Smooth muscle cell (in vitro differentiated cells): ENCODE data around the gene ZNF511. TPM values are rescaled to one million over a fixed set of nuclear protein-coding genes. Genes with fewer than 3 reads are reported as not detected.

Source experiments
- DNase-seq: peaks from one replicate; lab custom pipeline; 2025; ENCODE audit not compliant: unreplicated experiment; lab: John Stamatoyannopoulos, UW
- H2AFZ ChIP-seq: fragments of 200-600 bp; sonication (generic); 2 replicates; pipeline ENCODE4 v1.6.0; 2016; ENCODE audit warnings: antibody characterized with exemption, low read depth, mild to moderate bottlenecking
- H3F3A ChIP-seq: fragments of 200-600 bp; sonication (generic); 2 replicates; pipeline ENCODE4 v1.6.0; 2017; ENCODE audit warnings: antibody characterized with exemption, low read depth
- H3K27ac ChIP-seq: fragments of 200-600 bp; sonication (generic); 2 replicates; pipeline ENCODE4 v1.5.1; 2016; ENCODE audit warnings: low read depth, mild to moderate bottlenecking
- H3K27me3 ChIP-seq: fragments of 200-600 bp; sonication (generic); 2 replicates; pipeline ENCODE4 v1.6.1; 2016; ENCODE audit warnings: low read depth, mild to moderate bottlenecking
- H3K36me3 ChIP-seq: fragments of 200-600 bp; sonication (generic); 2 replicates; pipeline ENCODE4 v1.5.1; 2016; ENCODE audit warnings: low read depth
- H3K4me1 ChIP-seq: fragments of 200-600 bp; sonication (generic); 2 replicates; pipeline ENCODE4 v1.5.1; 2016; ENCODE audit warnings: low read depth
- H3K4me2 ChIP-seq: fragments of 200-600 bp; sonication (generic); 2 replicates; pipeline ENCODE4 v1.6.0; 2016; ENCODE audit warnings: mild to moderate bottlenecking
- H3K4me3 ChIP-seq: fragments of 200-600 bp; sonication (generic); 2 replicates; pipeline ENCODE4 v1.5.1; 2016; ENCODE audit warnings: mild to moderate bottlenecking
- H3K79me2 ChIP-seq: fragments of 200-600 bp; sonication (generic); 2 replicates; pipeline ENCODE4 v1.6.0; 2016; ENCODE audit warnings: low read depth, mild to moderate bottlenecking
- H3K9ac ChIP-seq: fragments of 200-600 bp; sonication (generic); 2 replicates; pipeline ENCODE4 v1.6.0; 2016; ENCODE audit warnings: low read depth
- H3K9me3 ChIP-seq: fragments of 200-600 bp; sonication (generic); replicated peaks from 2 replicates; pipeline ENCODE4 v1.5.1; 2016; ENCODE audit warnings: low read depth
- H4K20me1 ChIP-seq: fragments of 200-600 bp; sonication (generic); 2 replicates; pipeline ENCODE4 v1.6.0; 2016; ENCODE audit warnings: low read depth
- WGBS: methylation state at CpG from one replicate; pipeline ENCODE4 v1.1.7; 2016; ENCODE audit warnings: low lambda C conversion rate; 5-methylcytosine and 5-hydroxymethylcytosine counted together
- polyA plus RNA-seq: library from polyadenylated mRNA; unstranded; fragments of >200 nt; fragmentation: Nextera tagmentation; extraction: Ambion mirVana; gene quantifications from 2 replicates; pipeline ENCODE4 v1.2.1, GENCODE V29; 2016
- total RNA-seq: library from RNA; depleted of rRNA; stranded (reverse); fragments of >200 nt; gene quantifications from 2 replicates; pipeline ENCODE4 v1.2.3, GENCODE V29; 2014
- TF ChIP-seq, protein P1 (sequence below): fragments of 200-600 bp; sonication (generic); IDR thresholded peaks from 2 replicates; pipeline ENCODE4 v1.5.1; 2017; ENCODE audit warnings: borderline replicate concordance, mild to moderate bottlenecking, antibody characterized with exemption; ENCODE audit not compliant: insufficient read depth, poor library complexity, severe bottlenecking

ZNF511 gene
- total and polyA plus RNA-seq, 2 experiments from 2014 or later, result 20.0 to 52.3 TPM

DNA sequence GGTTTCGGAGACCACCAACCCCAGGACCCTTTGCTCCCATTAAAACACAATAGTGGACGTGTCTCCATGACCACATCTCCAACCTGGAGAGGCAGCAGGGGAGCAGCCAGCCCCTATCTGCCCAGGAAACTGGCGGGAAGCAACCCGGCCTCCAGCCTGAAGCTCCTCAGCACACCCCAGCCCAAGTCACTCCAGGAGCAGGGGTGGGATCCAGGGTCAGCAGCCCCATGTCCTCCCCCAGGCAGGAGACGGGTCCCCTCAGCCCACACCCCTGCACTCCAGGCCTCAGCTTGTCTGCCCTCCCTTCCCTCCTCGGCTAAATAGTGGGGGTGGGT lies 32.6 kb upstream of the ZNF511 start:
- H3K27me3 ChIP-seq, result peaks cover 23% of the 10 kb centered on the region
- H3K27ac ChIP-seq, result no peak overlapping the region
- TF ChIP-seq, protein P1, sequence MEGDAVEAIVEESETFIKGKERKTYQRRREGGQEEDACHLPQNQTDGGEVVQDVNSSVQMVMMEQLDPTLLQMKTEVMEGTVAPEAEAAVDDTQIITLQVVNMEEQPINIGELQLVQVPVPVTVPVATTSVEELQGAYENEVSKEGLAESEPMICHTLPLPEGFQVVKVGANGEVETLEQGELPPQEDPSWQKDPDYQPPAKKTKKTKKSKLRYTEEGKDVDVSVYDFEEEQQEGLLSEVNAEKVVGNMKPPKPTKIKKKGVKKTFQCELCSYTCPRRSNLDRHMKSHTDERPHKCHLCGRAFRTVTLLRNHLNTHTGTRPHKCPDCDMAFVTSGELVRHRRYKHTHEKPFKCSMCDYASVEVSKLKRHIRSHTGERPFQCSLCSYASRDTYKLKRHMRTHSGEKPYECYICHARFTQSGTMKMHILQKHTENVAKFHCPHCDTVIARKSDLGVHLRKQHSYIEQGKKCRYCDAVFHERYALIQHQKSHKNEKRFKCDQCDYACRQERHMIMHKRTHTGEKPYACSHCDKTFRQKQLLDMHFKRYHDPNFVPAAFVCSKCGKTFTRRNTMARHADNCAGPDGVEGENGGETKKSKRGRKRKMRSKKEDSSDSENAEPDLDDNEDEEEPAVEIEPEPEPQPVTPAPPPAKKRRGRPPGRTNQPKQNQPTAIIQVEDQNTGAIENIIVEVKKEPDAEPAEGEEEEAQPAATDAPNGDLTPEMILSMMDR, result no peak
- no peak overlapping the region for H3K4me3 ChIP-seq
- DNase-seq, result no peak
- WGBS, result 62% methylated on average over 6 of the region's 6 CpGs
- no peaks in the 10 kb centered on the region for H3K9me3 ChIP-seq
- H3K4me1 ChIP-seq, result peaks cover 12% of the 10 kb centered on the region
- H3F3A ChIP-seq, result peaks cover 4% of the 10 kb centered on the region
- peak overlapping the region; percentile 59 for H3K4me2 ChIP-seq
- no peak overlapping the region for H3K9ac ChIP-seq
- no peaks in the 10 kb centered on the region for H3K36me3 ChIP-seq
- no peaks in the 10 kb centered on the region for H3K79me2 ChIP-seq
- H2AFZ ChIP-seq, result no peak overlapping the region
- peaks cover 14% of the 10 kb centered on the region for H4K20me1 ChIP-seq

DNA sequence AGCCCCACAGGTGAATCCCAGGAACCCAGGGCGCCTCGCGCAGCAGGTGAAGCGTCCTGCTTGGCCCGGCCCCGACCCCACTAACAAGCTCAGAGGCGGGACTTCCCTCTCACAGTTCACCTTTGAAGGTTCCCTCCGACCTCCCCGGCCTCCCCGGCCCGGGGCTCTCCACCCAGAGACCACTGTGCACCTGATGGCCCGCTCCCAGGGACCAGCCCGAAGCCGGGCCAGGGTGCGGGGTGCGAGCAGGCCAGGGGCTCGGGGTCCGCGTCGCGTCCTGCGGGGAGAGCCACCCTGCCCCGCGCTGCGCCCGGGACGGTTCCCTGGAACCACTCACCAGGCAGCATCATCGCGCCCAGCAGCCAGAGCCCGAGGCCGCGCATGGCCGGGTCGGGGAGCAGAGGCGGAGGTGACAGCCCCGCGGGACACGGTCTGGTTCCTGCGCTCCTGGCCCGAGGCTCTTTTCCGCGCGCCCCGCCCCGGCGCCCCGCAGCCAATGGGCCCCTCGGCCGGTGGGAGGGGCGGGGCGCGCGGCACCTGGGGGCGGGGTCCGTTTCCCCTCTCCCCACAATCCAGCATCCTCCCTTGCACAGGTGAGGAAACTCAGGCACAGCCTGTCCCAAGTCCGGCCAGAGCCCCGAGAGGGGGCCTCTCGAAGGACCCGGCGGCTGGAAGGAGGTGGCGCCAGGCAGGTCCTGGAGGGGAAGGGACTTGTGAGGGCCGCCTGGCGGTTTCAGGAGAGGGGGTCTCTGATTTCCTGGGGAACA lies 32.1 kb upstream of the ZNF511 start, which contains the start of gene ADAM8:
Gene ADAM8 (minus strand): TSS at position 434 of the 767 bp plus-strand sequence. CDS start 51 bp downstream, at position 383.
- H3K4me2 ChIP-seq, result peak within 1 kb of the TSS; percentile 59

DNA sequence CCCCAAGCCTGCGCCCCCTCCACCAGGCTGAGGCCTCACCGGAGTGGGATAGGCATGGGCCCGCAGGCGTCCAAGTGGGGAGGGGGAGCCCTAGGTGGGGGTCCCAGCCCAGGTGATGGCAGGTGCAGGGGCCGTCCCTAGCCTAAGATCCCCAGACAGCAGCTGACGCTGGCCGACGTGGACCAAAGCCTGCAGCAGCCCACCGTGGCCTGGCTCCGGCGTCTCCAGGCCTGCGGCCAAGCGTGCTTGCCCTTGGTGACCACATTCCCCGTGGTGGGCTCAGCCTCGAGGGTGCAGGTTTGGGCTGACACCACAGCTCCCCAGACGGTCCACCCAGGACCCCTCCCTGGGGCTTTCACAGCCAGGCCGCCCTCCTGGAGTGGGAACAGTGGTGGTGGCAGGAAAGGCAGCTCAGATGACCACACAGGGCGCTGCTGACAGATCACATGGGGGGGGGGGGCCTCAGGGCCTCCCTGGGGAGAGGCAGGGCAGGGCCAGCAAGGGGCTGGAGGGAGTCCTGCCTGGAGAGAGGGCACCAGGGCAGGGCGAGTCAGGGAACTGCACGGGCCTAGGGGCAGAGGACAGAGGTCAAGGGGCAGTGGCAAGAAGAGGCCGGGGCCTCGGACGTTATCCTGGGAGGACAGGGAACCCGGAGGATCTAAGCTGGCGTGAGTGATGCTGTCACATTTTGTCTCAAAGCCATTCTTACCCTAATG lies 31.3 kb upstream of the ZNF511 start:
- H3K9ac ChIP-seq, result no peak overlapping the region
- H3F3A ChIP-seq, result peaks cover 4% of the 10 kb centered on the region
- peaks cover 23% of the 10 kb centered on the region for H3K27me3 ChIP-seq
- H3K4me1 ChIP-seq, result peaks cover 12% of the 10 kb centered on the region
- H3K9me3 ChIP-seq, result no peaks in the 10 kb centered on the region
- H2AFZ ChIP-seq, result no peak overlapping the region
- H4K20me1 ChIP-seq, result peaks cover 14% of the 10 kb centered on the region
- H3K36me3 ChIP-seq, result no peaks in the 10 kb centered on the region
- WGBS, result 85% methylated on average over 23 of the region's 25 CpGs
- TF ChIP-seq, protein P1, result no peak
- H3K79me2 ChIP-seq, result no peaks in the 10 kb centered on the region
- peak overlapping the region; percentile 68 for H3K27ac ChIP-seq
- no peak overlapping the region for H3K4me3 ChIP-seq
- peak overlapping the region; percentile 12 for H3K4me2 ChIP-seq
- no peak for DNase-seq

More for the DNA sequence above, 32.1 kb upstream of the ZNF511 start, which contains the start of gene ADAM8:
- peaks cover 12% of the 10 kb centered on the region for H3K4me1 ChIP-seq
- no peaks in the 10 kb centered on the region for H3K79me2 ChIP-seq
- peak within 1 kb of the TSS; percentile 68 for H3K27ac ChIP-seq
- H3K9me3 ChIP-seq, result no peaks in the 10 kb centered on the region
- H3K36me3 ChIP-seq, result no peaks in the 10 kb centered on the region
- H3K9ac ChIP-seq, result no peak within 1 kb of the TSS
- peaks cover 4% of the 10 kb centered on the region for H3F3A ChIP-seq
- H3K4me3 ChIP-seq, result no peak within 1 kb of the TSS
- TF ChIP-seq, protein P1, result no peak
- DNase-seq, result no peak
- WGBS, result 17% methylated on average over 42 of the region's 63 CpGs
- peaks cover 23% of the 10 kb centered on the region for H3K27me3 ChIP-seq
- peaks cover 14% of the 10 kb centered on the region for H4K20me1 ChIP-seq
- no peak within 1 kb of the TSS for H2AFZ ChIP-seq
